Activated CD4-positive, alpha-beta T cell treated with anti-CD3 and anti-CD28 coated beads, Interleukin-2, amount 50 U/mL, for 1 hour (primary cell): ENCODE data around the gene SUOX.
"Not testable (repeated sequence)": the region's sequence is repeated elsewhere in the genome, so short reads cannot be mapped to it uniquely, and the experiment has no call there.

Source experiments
- DNase-seq: peaks from one replicate; pipeline ENCODE4 v3.0.0-alpha.2; 2020

The SUOX gene

DNA sequence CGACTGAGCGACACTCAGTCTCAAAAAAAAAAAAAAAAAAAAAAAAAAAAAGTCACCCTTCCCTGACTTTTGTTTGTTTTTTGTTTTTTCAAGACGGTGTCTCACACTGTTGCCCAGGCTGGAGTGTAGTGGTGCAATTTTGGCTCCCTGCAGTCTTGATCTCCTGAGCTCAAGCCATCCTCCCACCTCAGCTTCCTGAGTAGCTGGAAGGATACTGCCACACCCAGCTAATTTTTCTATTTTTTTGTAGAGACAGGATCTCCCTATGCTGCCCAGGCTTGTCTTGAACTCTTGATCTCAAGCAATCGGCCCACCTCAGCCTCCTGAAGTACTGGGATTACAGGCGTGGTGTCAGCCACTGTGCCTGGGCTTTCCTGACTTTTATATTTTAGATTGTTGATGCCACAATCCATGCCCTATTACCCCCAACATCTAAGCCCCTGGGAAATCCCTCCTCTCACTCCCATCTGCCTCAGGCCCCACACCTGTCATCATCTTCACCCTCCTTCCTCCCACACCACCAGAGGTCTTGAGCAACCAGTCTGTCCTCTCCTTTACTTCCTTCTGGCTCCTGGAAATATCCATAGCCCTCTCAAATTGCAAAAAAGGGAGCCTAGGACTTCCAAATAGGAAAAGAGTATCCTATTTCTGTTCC, 31.6 kb downstream of the SUOX start:
- DNase-seq, result no peak

DNA sequence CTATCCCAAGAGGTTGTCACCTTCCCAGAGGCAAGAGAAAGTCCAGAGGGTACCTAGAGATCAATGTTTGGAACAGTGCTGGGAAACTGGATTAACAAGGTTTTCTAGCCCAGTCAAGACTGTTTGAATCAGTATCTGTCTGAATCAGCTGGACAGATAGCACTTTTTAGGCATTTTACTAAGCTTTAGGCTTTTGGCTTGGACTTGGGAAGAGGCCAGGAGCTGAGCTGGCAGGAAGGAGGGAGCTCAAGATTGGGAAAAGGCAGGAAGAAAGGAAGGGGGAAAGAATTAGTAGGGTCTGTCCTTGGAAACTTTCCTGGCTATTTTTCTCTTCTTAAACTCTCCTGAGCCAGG, 32.1 kb downstream of the SUOX start:
- DNase-seq, result no peak

DNA sequence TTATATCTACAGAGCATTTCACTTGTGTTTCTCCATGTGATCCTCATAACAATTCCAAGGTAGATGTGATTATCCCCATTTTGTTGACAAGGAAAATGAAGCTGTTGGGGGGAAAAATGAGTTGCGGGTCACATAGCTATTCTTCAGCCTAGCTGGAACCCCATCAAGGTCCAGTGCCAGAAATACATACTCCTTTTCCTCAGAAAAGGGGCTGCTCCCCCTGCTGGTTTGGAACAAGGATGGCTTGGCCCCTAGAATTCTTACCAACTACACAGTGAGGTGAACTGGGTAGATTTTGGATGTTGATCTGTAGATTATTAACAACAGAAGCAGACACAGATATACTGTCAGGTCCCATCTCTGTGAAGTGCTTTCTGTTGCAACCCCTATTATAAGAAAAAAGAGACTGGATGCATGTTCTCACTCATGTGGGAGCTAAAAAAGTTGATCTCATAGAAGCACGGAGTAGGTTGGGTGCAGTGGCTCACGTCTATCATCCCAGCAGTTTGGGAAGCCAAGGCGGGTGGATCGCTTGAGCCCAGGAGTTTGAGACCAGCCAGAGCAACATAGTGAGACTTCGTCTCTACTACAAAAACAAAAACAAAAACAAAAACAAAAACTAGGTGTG, 32.7 kb downstream of the SUOX start:
- peak; percentile 47 for DNase-seq

DNA sequence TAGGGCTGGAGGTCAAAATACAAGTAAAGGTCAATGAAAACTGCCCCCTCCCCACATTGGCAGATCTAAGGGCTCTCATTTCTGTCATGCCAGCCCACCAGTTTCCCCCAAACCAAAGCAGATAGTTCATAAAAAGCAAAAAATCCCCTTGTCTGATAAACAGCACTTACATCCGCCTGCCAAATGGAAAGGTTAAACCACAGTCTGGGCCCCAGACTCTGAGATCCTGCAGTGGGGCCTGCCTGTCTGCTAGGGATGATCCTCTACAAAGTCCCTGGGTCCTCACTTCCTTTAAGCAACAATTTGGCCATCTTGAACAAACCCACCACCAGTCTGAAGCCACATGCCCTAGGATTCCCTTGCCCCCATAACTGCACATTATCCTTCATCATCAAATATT, 34.9 kb downstream of the SUOX start:
- no peak for DNase-seq

DNA sequence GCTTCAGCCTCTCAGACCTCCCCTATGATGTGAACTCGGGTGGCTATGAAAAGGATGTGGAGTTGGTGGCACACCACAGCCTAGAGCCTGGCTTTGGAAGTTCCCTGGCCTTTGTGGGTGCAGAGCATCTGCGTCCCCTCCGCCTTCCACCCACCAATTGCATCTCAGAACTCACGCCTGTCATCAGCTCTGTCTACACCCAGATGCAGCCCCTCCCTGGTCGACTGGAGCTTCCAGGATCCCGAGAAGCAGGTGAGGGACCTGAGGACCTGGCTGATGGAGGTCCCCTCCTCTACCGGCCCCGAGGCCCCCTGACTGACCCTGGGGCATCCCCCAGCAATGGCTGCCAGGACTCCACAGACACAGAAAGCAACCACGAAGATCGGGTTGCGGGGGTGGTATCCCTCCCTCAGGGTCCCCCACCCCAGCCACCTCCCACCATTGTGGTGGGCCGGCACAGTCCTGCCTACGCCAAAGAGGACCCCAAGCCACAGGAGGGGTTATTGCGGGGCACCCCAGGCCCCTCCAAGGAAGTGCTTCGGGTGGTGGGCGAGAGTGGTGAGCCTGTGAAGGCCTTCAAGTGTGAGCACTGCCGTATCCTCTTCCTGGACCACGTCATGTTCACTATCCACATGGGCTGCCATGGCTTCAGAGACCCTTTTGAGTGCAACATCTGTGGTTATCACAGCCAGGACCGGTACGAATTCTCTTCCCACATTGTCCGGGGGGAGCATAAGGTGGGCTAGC, 37.7 kb downstream of the SUOX start:
- no peak for DNase-seq

DNA sequence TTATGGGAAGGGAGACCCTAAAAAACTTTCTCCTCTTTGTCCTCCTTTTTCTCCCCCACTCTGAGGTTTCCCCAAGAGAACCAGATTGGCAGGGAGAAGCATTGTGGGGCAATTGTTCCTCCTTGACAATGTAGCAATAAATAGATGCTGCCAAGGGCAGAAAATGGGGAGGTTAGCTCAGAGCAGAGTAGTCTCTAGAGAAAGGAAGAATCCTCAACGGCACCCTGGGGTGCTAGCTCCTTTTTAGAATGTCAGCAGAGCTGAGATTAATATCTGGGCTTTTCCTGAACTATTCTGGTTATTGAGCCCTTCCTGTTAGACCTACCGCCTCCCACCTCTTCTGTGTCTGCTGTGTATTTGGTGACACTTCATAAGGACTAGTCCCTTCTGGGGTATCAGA, 40.1 kb downstream of the SUOX start:
- DNase-seq, result no peak

DNA sequence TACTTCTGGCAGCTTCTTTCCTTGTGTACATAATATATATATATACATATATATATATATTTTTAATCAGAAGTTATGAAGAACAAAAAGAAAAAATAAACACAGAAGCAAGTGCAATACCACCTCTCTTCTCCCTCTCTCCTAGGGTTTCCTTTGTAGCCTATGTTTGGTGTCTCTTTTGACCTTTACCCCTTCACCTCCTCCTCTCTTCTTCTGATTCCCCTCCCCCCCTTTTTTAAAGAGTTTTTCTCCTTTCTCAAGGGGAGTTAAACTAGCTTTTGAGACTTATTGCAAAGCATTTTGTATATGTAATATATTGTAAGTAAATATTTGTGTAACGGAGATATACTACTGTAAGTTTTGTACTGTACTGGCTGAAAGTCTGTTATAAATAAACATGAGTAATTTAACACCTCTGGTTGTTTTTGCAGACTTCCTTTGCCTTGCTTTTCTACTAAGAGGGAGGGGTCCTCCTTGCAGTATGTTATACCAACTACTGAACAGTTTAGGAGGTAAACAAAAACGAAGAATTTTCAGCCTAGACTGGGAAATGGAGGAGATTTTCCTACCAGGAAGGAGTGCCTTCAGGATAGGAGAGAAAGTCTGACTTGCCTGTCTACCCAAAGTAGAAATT, 41.1 kb downstream of the SUOX start:
- DNase-seq, result no peak

DNA sequence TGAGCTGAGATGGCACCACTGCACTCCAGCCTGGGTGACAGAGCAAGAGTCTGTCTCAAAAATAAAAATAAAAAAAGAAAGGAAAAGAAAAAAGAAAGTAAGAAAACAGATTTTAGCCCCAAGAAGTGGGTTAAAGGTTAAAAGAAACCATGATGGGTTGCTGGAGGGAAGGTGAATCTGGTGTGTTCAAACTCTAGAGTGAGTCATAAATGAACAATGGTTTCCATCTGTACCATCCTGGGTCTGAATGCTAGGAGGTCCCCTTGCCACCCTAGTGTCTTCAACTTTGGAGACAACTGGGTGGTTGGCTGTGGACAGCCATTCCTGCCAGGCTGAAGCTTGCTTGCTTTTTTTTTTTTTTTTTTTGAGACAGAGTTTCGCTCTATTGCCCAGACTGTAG, 43.1 kb downstream of the SUOX start:
- DNase-seq, result no peak

DNA sequence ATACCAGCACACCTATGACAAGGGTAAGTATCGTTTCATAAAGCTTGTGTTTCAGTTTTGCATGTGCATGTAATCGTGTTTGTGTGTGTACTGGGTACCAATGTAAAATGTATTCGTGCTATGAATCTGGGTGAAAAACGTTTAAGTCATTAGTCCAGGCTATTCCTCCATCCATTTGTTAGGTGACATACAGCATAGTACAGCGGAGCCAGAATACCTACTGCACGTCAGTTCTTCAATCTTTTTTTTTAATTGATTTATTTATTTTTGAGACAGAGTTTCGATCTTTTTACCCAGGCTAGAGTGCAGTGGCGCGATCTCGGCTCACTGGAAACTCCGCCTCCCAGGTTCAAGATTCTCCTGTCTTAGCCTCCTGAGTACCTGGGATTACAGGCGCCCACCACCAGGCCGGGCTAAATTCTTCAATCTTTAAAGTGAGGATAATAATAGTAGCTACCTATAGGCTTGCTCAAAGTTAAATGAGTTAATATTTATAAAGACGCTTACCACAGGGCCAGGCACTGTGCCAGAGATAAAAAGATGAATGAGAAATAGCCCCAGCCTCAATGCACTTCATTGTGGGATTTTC, 44.0 kb downstream of the SUOX start:
- DNase-seq, result no peak

DNA sequence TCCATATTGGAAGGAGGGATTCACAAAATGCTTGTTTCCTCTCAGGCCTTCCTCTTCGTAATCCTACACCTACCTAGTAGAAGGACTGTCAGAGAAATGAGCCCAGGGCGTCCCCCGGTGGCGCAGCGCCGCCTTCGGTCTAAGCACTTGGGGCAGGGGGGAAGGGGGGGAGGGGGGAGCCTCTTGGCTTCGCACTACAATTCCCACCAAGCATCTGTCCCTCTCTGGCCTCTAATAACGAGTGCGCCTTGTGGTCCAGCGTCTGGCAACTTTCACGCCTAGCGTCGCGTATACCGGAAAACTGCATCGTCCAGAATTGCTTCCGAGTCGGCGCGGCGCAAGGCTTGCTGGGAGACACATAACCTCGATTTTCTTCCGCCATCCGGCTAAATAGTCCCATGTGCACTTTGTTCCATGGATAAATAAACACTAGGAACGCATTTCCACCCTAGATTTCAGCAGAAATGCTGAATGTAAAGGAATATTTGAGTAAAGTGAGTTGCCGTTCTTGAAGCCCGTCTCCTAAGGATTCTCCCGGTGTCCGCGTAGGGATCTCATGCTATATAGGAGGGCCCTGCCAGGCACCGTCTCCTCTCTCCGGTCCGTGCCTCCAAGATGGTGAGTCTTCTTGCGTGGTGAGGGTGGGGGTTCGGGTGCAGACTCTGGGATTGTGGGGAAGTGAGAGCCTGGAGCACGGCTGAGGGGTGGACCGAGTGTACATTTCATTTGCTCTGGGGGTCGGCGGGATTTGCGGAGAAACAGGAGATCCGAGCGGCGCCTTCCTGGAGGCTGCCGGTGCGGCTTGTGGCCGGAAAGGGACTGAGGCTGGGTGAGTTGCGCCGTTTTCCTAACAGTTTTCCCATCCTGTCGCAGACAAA, 44.7 kb downstream of the SUOX start, which contains the start of gene RPS26:
Gene RPS26, plus strand, starts transcription at position 367 of the 878 bp plus-strand sequence. Its CDS starts 249 bp downstream, at position 616.
- DNase-seq, result peak; percentile 85

DNA sequence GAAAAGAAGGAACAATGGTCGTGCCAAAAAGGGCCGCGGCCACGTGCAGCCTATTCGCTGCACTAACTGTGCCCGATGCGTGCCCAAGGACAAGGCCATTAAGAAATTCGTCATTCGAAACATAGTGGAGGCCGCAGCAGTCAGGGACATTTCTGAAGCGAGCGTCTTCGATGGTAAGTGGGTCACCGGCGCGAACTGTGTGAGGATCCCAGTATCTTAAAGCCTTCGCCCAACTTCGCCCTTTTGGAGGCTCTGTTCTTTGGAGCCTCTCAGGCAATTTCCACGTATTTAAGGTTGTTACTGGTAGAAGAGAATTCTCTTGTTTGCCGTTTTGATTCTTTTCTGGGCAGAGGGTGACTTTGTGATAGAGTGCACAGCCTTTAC, 45.3 kb downstream of the SUOX start:
- not testable (repeated sequence) for DNase-seq

DNA sequence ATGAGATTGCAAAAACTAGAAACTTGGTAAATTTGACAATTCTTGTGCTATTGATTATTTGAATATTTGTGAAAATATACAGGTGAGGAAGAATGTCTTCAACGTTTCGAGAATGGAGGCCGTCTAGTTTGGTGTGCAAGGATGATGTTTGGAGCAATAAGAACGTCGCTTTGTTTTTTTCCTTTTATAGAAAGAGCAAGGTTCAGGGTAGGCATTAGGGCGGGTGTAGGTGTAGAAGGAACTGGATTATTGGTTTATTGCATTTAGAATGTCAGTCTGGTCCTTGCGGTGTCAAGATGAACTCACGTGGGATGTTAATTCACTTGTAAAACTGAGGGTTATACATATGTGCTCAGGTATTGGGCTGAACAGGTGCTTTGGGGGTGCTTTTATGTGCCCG, 45.8 kb downstream of the SUOX start:
- DNase-seq, result no peak

DNA sequence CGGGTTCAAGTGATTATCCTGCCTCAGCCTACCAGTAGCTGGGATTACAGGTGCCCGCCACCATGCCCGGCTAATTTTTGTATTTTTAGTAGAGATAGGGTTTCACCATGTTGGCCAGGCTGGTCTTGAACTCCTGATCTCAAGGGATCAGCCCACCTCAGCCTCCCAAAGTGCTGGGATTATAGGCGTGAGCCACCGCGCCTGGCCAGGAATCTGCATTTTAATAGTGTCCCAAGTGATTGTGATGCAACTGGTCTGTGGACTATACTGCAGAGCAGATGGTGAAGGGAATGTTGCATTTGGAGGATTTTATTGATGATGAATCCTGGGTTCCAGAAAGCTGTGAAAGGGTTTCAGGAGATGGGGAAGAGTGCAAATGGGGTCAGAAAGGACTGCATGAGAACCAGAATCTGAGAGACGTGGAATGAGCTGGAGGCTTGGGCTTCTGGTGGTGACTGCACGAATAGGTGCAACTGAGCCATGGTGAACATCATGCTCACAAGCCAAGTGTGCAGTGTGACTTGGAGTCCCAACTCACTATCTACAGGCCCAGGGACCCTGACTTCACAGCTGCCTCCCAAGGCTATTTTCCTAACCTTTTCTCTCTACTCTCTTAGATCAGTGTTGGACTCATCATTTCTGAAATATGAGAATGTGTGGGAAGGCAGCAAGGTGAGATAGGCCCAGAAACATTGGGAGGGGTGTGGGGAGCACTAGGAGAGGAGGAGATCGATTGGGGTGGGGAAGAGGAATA, 49.1 kb downstream of the SUOX start:
- no peak for DNase-seq

DNA sequence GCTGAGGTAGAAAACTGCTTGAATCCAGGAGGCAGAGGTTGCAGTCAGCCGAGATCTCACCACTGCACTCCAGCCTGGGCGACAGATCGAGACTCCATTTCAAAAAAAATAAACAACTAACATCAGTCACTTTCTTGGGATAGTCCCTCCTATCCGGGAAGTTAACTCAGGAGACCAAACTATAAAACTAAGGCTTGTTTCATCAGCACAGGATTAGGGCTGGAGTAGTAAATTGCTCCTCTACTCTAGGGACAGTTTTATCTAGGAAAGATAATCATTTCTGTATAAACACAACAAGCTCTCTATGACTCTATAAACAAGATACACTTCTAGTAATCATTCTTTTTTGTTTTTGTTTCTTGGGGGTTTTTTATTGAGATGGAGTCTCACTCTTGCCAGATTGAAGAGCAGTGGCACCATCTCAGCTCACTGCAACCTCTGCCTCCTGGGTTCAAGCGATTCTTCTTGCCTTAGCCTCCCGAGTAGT, 56.4 kb downstream of the SUOX start:
- DNase-seq, result no peak
